Activated T-cell treated with anti-CD3 and anti-CD28 coated beads for 48 hours (primary cell): ENCODE data around the gene FAM78B.

ENCODE experiments used
- DNase-seq: peaks from one replicate; pipeline ENCODE4 v3.0.0-alpha.2; 2020; ENCODE audit warnings: low read depth

Gene FAM78B

GRCh38 chr1:166164995-166165660 lies 1.7 kb downstream of the FAM78B start:
- DNase-seq: no peak

GRCh38 chr1:166164646-166164994 lies 2.2 kb downstream of the FAM78B start:
- no peak for DNase-seq

GRCh38 chr1:166159656-166160055 lies 7.1 kb downstream of the FAM78B start:
- no peak for DNase-seq

DNA sequence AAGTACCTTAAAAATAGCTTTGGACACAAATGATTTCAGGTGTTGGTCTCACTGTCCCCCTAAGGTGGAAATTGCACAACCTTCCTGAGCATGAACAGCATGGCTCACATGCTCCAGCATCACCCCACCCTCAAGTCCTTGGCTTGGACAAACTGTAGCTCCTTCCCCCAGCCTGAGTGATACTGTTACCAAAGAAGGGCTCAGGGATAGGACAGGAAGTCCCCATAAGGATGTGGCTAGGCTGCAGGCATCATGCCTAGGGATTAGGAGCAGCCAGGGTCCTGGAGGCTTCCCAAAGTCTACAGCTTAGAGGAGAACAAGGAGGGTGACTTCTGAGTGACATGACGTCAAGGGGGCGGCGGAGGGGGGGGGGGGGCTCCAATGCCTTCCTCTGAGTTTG lies 10.1 kb downstream of the FAM78B start:
- no peak for DNase-seq

DNA sequence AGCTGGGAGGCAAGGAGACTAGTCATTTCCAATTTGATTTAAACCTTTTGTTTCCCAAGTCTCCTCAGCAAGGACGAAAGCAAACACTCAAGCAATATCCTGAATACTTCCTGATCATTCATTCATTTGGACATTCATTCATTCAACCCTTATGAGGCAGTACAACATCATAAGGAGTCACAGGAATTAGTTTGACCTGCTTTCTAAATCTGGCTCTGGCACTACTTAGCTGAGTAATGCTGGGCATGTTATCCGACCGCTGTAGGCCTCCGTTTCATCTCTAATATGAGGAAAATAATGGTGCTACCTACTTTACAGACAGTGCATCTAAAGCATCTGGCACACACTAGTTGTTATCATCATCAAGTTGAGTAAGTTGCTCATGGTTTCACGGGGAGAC lies 11.7 kb downstream of the FAM78B start:
- no peak for DNase-seq

- DNase-seq: no peak
These were observed 13.1 kb downstream of the FAM78B start for GRCh38 chr1:166153525-166154314.

DNA sequence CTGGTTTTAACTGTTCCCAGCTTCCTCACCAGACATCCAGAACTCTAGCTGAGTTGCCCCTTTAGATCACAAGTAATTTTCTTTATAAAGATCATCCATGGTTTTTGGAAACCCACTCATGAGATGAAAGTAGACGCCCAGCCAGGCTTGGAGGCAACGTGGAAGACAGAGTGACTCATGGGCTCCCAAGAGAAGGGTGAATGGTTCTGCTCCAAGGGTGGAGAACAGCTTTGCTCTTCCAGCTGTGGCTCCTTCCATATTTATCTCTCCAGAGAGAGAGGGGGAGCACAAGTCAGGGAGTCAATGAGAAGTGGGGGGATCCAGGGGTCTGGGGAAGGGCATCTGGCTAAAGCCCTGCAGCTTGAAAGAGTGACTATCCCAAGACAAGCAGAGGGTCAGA lies 13.8 kb downstream of the FAM78B start:
- DNase-seq: no peak

GRCh38 chr1:166151804-166152203 lies 15.0 kb downstream of the FAM78B start:
- DNase-seq: no peak

DNA sequence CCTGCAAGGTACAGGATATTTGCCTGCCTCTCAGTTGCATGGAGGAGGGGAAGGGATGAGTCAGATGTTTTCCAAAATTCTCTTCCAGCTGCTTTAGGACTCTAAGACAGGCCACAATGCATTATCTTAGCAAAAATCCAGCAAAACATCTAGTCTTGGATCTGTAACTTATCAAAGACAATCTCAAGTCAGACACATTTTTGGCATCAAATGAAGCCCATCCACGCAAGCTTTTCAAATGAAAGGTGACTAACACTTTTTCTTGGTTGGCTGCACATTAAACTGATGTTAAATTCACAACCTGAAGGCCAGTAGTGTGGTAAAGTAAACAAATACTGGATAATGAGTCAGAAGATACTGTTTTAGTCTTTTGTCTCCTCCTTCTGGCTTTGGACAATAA lies 21.3 kb downstream of the FAM78B start:
- no peak for DNase-seq

DNA sequence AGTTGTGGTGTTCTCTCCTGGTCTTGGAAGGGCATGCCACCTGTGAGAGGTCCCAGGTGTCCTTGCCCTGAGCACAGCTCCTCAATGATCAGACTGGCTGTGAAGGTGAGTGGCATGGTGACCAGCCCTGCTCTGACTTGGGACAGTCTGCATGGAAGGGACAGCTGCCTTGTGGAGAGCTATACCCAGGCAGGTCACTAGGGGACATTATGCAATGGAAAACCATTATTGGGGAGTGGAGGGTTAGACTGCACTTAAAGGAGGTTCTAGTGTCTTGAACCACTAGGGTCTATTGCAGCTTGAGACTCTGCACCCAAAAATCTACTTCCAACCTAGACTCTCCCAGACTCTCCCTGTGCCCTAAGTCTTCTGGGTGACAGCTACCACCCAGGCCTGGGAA lies 24.8 kb downstream of the FAM78B start:
- DNase-seq: no peak

DNA sequence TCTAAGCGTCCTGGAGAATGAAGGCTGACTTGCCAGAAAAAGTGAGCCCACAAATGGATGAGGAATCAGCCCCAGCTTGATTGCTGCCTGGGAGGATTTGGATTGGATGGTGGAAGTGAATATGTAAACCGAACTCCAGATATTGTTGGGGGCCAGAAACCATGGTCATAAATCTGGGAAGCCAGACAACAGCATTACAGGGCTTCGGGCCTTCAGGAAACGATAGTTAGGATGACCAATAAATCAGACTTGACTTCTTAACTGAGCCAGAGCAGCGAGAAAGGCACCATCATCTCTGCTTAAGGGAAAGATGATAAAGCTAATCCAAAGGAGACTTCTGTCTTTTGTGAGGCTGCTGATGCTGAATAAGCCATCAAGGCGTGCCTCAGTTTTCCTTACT lies 26.6 kb downstream of the FAM78B start:
- DNase-seq: no peak

DNA sequence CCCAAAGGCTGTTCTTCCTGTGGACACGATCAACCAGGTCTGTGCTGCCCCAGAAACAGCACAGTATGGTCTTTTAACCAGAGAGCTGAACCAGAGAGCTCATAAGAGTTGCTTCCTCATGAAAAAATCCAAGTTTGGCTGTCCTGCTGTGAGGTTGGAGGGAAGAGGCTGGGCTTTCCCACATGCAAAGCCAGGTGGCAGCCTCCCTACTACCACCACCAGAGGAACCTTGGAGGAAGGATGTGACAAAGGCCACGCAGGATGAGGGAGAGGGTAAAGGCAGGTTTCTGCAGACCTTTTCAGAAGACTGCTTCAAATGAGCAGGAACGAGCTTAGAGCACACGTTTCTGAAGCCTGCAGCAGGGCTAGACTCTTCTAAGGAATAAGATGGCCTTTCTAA lies 27.1 kb downstream of the FAM78B start:
- DNase-seq: no peak

- DNase-seq: no peak
These were observed 30.0 kb downstream of the FAM78B start for GRCh38 chr1:166136699-166137401.

- no peak for DNase-seq
These were observed 30.6 kb downstream of the FAM78B start for GRCh38 chr1:166136222-166136621.

DNA sequence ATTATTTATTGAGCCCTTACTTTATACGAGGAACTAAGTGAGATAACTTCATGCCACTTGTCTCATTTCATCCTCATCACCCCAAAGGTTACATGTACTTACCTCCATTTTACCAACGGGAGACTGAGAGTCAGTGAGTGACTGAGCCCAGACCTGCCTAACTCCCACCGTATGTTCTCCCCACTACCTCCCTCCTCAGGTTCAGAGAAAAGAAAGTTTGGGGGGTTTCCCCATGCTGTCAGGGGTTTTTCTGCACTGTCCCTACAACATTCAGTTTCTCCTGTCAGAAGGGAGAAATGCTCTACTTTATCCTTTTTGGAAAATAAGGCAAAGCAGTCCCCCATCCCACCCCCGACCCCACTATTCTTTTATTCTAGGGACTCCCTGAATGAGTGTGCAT lies 32.9 kb downstream of the FAM78B start:
- no peak for DNase-seq

- DNase-seq: no peak
These were observed 33.4 kb downstream of the FAM78B start for GRCh38 chr1:166133276-166133841.

GRCh38 chr1:166132496-166132895 lies 34.3 kb downstream of the FAM78B start:
- DNase-seq: no peak

DNA sequence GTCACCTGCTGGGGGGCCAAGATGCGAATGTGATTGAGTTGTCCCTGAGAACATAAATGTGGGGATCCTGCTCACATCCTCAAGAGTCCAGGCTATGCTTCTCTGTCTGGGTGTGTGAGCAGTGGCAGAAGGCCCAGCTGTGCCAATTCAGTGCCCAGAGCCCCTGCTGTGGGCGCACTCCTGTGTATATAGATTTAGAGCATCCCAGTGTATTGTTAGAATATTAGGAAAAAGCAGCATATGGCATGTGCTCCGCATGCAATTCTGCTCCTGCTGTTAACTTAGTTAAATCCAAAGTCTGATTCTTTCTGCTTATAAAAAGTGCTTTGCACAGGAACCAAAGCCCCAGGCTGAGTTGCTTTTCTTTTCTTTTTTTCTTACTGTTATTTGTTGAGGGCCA lies 37.8 kb downstream of the FAM78B start:
- DNase-seq: no peak

- DNase-seq: no peak
These were observed 38.6 kb downstream of the FAM78B start for GRCh38 chr1:166128195-166128594.

DNA sequence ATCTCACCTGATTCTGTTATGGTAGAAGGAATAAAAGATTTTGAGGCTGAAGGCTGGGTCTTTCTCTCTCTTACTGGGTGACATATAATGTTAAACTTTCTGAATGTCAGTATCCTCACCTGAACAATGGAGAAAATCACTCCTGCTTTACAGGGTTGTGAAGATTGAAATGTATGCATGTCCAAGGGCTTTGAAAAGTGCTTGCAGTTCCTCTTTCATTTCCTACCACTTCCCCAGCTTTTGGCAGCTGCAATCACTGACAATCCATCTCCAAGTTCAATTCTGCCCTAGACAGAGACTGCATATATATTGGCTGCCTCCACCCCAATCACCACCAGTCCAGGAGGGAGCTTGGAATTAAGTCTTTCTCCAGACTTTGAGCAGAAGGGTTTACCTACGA lies 39.8 kb downstream of the FAM78B start:
- DNase-seq: no peak

- DNase-seq: no peak
These were observed 43.8 kb downstream of the FAM78B start for GRCh38 chr1:166122873-166123466.

DNA sequence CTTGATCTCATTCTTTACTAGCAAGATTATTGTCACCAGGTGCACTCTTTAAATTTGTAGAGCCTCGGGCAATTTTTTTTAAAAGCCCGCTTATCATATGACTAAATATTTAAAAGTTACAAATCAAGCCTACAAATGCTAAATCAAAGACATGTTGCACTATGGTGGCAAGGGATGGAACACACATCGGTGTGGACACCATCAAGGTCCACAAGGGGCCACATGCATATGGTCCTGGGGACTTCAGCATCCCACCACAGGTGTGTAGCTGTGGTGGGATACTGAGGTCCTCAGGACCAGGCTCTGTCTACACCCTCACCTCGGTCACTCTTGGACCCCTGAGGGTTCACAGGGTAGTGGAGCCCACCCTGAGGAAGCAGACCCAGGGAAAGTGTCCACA lies 45.8 kb downstream of the FAM78B start:
- no peak for DNase-seq

DNA sequence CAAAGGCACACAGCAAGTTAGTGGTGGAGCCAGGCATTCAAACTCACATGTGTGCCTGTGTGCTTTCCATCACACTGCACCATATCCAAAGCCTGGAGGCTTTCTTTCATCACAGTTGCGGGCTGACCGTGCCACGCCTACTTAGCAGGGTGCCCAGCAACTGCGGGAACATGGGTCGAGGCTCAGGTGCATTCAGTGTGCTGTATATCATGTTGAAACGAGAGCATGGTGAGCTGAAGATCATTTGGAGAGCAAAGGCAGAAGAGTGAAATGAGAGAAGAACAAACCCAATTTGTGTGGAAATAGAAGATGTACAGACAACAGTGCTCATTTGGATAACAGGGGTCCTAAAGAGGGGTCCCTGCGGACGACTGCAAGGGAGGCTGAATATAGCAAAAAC lies 46.5 kb downstream of the FAM78B start:
- DNase-seq: no peak
